Left kidney (tissue), 2 donors: Measurements from ENCODE around the gene GRB10. TPM values are rescaled to one million over a fixed set of nuclear protein-coding genes. Genes with fewer than 3 reads are reported as not detected.
"Not testable (repeated sequence)": the region's sequence is repeated elsewhere in the genome, so short reads cannot be mapped to it uniquely, and the experiment has no call there.

Experiments
- DNase-seq: peaks from one replicate; pipeline ENCODE4 v3.0.0-alpha.2; 2013
- polyA plus RNA-seq: library from polyadenylated mRNA; unstranded; fragments of 120-200 nt; gene quantifications from one replicate; pipeline ENCODE4 v1.2.1, GENCODE V29; 2013; ENCODE audit not compliant: insufficient read length

Gene GRB10
- polyA plus RNA-seq, 1 donor = 45.6 TPM

DNA sequence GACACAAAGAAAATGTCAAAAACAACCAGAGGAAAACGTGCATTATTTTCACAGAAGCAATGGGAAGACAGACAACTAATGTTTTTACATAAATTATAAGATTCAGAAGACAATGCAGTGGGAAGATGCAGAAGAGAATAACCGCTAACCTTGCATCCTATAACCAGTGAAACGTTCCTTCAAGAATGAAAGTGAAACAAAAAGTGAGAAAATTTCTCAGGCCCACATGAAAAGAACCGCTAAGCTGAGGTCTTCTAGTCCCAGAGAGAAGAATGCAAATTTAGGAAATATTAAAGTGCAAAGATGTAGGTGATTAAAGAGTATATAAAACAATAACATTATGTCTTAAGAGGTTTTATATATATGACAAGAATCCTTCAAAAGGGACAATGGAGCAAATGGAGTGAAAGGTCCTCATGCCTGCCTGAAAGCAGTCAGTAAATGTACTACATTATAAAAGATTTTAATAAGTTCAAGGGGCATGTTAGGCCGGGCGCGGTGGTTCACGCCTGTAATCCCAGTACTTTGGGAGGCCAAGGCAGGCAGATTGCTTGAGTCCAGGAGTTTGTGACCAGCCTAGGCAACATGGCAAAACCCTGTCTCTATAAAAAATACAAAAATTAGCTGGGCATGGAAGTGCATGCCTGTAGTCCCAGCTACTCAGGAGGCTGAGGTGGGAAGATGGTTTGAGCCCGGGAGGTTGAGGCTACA, 174.3 kb downstream of the GRB10 start:
- DNase-seq = no peak

DNA sequence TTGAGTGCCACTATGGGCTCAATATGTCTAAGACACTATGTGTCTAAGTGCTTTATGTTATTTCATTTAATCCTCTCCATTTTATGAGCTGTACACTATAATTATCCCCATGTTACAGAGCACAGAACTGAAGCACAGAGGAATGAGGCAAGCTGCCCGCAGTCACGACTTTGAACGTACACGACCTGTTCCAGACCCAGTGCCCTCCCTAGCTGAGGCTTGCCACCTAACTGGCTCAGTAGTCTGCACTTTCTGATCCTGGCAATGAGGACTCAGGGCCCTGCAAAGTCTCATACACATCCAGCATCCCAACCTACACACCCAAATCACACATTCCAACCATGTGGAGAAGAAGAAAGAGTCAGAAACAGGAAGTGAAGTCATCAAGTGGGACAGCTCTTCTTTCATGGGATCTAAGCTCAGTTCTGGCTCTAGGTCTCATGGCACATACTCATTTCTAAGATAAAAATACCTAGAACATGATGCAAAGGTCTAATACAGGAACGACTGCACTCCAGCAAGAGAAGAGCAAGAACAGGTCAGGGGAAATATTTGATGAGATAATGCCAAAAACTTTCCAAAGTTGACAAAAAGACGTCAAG, 175.1 kb downstream of the GRB10 start:
- no peak for DNase-seq

DNA sequence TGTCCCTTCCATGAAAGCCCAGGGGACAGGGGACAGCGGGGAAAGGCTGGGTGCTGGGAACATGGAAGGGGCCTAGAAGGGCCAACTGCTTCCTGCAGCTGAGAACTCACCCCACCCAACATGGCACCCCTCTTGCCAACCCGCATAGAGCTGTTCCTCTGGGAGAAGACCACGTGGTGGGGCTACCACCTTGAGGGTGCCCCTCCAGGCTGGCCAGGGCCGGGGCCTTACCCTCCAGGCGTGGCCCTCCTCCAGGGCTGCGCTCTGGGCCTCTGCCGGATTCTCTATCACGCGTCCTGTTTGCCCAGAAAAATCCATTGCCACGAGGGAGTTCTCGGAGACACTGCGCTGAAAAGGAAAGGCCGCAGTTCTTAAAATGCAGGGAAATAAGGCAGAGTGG, 177.6 kb downstream of the GRB10 start:
- DNase-seq = no peak

DNA sequence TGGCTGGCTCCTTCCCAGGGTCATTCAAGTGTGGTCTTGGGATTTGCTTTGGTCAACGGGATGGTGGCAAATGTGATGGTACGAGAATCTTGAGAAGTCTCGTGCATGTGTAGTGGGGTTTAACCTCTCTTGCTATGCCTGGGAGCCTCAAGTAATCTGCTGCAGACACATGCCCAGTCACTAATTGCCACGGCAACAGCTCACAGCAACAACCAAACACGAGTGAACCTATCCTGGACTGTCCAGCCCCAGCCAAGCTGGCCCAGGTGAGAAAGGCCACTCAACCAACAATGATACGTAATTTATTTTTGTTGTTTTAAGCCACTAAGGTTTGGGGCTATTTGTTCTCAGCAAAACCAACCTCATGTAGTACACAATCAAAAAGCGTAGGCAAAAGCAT, 179.4 kb downstream of the GRB10 start:
- no peak for DNase-seq

DNA sequence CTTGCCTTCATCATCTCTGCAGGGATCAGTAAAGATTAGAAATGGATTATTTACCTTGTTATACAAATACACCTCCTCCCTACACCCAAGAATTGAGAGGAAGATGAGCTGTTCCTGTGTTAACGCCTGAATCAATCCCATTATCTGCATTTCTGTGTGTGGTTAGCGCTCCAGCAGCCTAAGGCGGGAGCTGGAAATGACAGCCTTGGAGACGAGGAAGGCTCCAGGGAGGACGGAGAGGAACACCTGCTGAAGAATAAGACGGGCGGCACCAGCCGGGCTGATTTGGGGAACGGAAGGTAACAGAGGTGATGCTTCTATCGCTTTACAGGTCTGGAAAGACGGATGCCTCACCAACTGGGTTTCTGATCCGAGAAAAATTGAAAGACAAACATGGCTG, 183.3 kb downstream of the GRB10 start:
- DNase-seq = no peak

DNA sequence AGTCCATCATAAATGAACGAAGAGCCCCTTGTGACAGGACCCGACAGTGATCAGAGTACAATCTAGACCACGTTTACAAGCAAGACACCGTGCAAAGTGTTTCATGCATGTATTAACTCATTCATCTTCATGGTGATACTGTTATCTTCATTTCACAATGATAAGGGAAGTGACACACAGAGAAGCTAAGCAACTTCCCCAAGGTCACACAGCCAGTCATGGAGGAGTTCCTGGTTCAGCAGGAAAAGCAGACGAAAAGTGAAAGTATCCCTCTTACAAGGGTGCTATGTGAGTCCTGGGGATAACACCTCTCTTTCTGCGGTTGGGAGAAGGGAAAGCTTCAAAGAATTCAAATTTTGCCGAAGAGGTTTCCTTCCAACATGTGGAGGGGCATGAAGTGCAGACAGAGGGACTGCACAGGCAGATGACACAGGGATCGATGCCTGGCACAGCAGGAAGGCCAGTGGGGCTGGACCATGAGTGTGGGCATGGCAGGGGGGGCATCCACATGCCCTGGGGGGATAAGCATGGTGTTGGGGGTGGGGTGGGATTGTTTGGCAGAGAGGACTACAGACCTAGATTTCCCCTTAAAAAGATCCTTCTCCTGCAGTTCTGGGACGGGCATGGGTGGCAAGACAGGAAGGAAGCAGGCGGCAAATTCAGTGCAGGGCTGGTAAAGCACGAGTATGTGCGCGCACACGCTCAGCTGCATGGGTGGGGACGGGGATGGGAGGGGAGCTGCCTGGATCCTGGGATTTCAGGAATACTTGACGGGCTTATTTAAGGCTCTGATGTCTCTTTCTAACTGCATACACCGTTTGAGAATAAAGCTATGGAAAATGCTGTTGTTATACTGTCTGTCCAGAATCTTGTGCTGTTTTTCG, 184.0 kb downstream of the GRB10 start:
- no peak for DNase-seq

DNA sequence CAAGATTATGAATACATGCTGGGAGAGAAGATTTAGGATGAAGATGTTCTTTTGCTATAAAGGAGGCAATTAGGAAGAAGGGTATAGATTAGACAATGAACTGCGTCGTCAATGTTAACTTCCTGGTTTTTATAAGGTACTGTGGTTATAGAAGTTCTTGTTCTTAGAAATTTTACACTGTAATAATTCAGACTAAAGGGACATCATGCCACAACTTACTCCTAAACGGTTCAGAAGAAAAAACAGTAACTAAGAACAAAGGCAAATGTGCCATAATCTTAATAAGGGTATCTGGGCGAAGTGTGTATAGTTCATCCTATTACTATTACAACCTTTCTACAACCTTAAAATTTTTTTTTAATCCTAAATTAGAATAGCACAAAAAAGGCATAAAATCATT, 186.2 kb downstream of the GRB10 start:
- DNase-seq = no peak

DNA sequence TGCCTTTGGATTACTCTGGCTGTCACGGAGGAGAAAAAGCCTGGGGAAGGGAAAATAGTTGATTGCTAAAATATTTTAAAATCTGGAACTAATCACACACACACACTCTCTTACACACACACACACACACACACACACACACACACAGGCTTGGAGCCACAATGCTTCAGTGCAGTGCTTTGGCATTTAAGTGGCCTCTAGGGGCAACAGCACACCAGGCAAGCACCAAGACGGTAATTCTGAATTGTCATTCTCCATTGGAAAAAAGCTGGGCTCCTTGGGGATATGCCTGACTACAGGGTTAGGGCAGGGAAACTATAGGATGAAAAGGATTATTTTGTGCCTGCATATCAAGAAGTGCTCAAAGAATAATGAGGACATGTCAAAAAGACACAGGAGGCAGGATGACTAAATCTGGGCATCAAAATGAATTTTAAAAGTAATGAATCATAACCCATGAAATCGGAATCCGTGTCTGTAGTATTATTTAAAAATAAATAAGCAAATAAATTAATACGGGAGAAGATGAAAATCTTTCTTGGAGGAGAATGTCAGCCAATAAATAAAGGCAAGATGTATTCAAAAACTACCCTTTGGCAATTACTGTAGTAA, 187.1 kb downstream of the GRB10 start:
- DNase-seq = no peak

DNA sequence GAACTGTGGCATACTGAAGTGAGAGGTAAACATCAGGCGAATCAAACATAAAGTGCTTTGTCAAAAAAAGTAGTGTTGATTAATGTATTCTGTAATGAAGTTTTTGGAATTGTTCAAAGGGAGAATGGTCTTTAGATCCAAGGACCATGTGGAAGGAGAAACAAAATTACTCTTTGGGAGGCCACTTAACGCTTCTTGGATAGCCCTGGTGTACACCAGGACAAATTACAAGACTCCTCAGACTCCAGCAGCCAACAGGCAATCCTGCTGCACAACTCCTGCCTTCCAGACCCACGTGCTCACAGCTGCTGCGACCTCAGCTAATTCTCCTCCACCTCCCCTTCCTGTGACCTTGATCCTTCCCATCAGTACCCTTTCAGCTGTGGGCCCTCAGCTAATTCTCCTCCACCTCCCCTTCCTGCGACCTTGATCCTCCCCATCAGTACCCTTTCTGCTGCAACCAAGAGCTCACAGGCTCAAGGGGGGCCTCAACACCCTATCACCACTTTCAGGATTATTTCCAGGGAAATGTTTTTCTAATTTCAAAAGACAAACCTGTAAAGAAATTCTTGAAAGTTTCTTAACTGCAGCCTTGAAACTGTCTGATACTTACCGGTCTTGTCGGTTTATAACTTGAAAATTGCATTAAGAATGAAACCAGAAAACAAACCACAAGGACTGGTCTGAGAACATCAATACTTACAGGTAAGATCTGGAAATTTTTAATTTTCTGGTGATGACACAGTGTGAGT, 187.8 kb downstream of the GRB10 start:
- DNase-seq = no peak

DNA sequence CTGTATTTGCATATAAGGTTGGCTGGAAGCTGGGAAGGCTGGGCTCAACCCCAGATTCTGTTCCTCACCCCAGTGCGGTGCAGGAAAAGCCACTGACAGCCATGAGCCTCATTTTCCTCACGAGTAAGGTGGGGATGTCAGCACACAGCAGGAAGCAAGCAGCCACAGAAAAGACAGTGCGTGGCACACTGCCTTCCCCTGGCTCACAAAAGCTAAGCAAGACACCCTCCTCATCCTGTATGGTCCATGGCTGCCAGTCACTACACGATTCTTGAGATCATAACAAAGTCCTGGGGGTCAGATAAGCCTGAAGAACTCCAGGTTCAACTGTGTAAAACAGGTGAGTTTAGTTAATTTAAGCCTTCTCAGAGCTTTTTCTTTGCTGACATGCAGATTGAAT, 188.6 kb downstream of the GRB10 start:
- DNase-seq = no peak

DNA sequence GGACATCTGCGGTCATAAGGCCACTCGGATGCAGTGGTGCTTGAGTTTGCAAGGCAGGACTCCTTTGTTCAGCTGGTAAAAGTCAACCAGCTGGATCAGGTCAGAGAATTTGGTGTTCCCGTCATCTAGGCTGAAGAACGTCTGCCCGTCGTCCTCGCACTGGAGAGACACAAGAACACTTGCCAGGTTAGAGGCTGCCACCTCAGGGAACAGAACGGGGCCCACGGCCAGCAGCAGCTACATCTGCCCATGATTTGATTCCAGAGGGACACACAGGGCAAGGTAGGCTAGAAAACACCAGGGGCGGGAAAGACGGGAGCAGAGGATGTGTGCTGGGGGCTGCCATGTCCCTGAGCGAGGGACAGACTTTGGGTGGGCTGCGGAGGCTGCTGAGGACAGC, 189.8 kb downstream of the GRB10 start:
- DNase-seq = no peak

DNA sequence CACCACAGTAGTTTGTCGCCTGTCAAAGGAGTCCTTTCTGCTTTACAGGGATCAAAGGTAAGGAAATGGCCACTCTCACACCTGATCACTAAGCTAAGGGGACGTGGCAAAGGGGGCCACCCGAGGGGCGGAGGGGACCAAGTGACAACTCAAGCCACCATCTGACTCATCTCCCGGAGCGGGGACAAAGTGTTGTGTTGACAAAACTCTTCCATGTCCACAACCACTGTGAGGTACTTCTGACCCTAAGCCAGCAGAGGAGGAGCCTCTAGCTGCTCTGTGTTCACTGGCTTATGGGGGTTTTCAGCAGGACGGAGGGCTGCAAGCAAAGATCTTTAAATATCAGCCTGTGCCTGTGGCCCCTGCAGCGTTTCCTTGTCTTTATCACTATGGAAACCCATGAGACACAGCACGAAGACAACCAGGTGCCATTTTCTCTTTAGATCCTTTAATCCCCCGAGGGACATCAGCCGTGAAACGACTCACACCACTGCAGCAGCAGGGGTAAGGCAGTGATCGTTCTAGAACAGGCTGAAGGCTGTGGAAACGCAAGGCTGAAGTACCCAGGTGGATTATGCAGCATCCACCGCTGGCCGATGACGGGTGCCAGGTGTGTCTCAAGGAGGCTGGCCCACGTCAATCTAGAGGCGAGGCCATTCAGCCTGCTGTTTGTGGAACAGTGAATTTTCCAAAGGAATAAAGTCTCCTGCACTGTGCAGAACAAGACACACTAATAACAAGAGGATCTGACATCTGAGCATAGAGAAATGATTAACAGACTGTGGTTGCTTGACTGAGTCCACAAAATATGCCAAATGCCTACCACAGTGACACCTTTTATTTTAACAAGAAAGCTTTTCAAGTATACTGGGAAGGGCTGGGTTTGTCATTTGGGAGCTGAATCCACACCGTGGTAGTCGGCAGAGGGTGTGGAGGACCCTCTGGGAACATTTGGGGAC, 190.9 kb downstream of the GRB10 start:
- DNase-seq = no peak

DNA sequence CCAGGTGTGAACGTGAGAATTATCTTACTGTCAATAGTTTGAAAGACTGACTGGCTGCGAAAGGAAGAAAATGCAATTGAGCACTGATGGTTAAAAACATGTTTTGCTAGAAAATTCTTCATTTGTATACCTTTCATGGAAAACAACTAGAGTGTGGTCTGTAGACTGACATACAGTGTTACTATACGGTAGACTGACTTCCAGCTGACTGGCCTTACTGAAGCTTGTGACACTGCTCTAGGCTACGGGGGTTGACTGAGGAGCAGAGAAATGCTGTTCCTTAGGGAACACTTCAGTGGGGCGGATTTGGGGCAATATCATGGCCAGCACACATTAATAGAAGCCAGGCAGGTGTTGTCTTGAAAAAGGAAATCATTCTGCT, 191.6 kb downstream of the GRB10 start:
- no peak for DNase-seq

DNA sequence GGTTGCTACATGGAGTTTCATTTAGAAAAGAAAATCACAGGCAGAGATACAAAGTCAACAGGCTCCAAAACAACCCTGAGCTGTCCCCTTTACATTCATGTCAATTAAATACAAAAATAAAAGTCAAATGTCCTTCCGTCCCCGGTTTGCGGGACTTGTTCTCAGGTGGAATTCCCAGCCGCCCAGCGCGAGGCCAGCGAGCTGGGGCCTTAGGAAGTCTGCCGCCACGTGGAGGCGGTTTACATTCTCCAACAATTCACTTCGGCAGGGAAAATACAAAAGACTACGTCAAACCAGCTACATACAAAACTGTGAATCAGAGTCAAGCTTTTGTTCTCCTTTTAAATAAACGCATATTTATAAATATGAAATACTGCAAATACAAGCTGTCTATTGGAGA, 192.2 kb downstream of the GRB10 start:
- DNase-seq = no peak

DNA sequence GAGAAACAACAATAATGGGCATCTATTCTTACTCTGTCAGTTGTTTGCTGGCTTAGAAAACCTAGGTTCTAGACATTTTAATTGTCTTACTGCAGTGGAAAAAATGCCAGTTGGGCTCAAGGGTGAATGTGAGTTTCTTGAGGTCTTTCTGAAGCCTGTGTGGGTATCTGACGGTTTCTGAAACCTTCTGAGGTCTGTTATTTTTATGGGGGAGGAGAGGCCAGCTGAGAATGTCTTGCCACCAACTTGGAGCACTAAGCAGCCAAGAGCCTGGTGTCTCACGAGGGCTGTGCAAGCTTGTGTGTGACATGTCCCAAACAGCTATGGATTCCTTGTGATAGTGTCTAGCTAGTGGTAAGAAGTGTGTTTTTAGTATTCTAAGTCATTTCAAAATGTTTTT, 193.3 kb downstream of the GRB10 start:
- no peak for DNase-seq

DNA sequence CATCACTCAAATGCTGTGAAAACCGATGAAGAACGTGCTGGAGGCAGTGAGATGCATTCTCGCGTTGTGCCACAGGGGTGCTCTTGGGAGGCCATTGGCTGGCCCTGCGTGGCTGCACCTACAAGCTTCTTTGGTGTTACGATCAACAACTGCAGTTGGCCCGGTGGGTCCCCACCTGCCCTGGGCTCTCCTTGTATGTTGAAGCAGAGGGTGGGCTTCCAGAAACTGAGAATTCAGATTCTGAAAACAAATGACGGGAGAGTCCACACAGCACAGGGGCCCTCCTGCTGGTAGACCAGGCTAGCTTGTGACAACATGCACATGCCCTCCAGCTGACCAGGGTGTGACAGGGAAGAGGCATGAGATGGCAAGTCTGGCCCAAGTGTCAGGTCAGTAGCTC, 193.8 kb downstream of the GRB10 start:
- DNase-seq = no peak

DNA sequence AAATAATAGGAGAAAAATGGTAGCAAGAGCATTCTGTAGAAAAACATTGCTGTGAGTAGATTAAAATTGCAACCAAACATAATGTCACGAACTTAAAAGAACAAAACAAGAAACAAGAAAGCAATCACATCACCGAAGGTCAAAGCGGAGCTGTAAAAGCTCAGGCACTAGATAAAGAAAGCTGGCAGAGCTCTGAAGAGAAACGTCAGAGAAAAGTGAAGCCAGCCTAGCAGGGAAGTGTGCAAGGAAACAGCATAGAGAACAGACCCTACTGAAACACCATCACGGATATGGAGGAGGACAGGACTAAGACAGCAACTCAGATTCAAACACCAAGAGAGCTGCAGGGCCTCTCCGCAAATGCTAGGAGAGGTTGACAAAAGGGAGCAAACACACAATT, 195.0 kb downstream of the GRB10 start:
- no peak for DNase-seq

DNA sequence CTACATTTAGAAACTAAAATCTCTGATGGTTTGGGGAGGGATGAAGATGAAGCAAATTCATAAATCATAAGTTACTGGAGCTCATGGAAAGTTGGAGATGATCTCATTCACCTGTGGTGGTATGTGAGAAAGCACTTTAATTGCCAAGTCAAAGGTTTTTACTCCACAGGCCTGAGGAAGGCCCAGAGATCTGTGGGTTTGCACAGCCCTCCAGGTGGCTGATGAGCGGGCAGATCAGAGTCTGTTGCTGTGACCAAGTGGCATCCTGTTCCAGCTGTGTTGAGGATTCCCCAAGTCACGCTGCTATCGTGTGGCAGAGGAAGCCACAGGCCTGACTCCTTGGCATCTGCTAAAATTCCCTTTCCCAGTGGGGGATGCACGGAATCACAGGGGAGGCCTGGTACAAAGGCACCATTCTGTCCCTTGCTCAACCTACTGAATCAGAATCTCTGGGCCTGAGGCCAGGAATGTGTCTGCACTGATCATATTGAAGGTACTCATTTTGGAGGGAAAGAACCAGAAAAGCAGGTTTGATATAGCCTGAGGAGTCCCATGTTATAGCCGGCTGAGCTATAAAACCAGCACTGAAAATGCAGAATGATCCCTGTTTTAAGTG, 197.8 kb downstream of the GRB10 start:
- no peak for DNase-seq

DNA sequence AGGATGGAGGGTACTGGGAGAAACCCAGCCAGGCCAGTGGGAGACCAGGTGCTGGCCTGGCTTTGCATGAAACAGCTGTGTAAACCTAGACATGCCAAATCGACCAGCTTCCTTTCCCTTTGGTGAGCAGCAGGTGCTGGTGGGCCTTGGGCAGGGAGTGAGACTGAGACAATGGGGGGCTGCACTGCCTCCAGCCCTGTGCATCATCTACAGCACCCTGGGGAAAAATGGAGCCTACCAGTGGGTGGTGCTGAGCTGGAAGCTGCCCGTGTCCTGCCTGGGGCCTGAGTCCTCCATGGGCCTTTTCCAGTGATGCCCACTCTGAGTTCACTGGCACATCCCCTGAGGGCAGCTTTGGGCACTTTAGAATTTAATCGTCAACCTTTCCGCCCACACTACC, 198.3 kb downstream of the GRB10 start:
- no peak for DNase-seq

DNA sequence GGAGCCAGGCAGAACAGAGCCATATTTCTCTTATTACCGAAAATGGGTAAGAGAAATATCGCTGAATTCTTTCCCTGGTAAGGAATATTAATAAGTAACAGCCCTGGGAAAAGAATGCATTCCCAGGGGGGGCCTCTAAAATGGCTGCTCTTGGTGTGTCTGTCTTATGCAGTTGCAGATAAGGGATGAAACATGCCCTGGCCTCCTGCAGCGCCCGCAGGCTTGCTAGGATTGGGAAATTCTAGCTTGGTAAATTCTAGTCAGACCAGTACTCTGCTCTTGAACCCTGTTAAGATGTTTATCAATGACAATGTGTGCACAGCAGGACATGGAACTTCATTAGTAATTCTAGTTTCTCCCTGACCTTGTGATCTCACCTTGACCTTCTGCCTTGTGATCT, 199.4 kb downstream of the GRB10 start:
- not testable (repeated sequence) for DNase-seq
